HCT116 (cell line): Measurements from ENCODE around the gene PLA1A.

Experiments
- EGR1 ChIP-seq: IDR thresholded peaks from 2 replicates; pipeline ENCODE4 v1.6.1; 2012; ENCODE audit warnings: low read depth
- EZH2 ChIP-seq: fragments of 200-600 bp; sonication (generic); IDR thresholded peaks from 2 replicates; pipeline ENCODE4 v1.6.1; 2017; ENCODE audit warnings: antibody characterized with exemption, mixed run types
- EZH2phosphoT487 ChIP-seq: fragments of 200-600 bp; IDR thresholded peaks from 2 replicates; pipeline ENCODE4 v1.6.1; 2018; ENCODE audit warnings: antibody characterized with exemption, borderline replicate concordance
- JUND ChIP-seq: IDR thresholded peaks from 2 replicates; pipeline ENCODE4 v1.6.1; 2012
- POLR2A ChIP-seq: IDR thresholded peaks from 2 replicates; pipeline ENCODE4 v1.7.0; 2011; ENCODE audit warnings: borderline replicate concordance; ENCODE audit not compliant: insufficient read depth, insufficient read length; ENCODE audit errors: extremely low read depth
- POLR2AphosphoS5 ChIP-seq: IDR thresholded peaks from 2 replicates; pipeline ENCODE4 v1.6.1; 2011; ENCODE audit warnings: mild to moderate bottlenecking, low read depth, low read length, moderate library complexity
- RAD21 ChIP-seq: IDR thresholded peaks from 2 replicates; pipeline ENCODE4 v1.6.1; 2012; ENCODE audit warnings: low read depth, mild to moderate bottlenecking
- REST ChIP-seq: IDR thresholded peaks from 2 replicates; pipeline ENCODE4 v1.6.1; 2012; ENCODE audit warnings: low read depth
- SIN3A ChIP-seq: IDR thresholded peaks from 2 replicates; pipeline ENCODE4 v1.6.1; 2012; ENCODE audit warnings: low read depth
- SP1 ChIP-seq: IDR thresholded peaks from 2 replicates; pipeline ENCODE4 v1.6.1; 2012; ENCODE audit warnings: low read depth
- ZFX ChIP-seq: fragments of 450-650 bp; IDR thresholded peaks from 2 replicates; pipeline ENCODE4 v1.6.1; 2017
- TF ChIP-seq, protein P1 (sequence below), 3 experiments: fragments of 200-600 bp in 1 of 3; sonication (generic) in 1 of 3; IDR thresholded peaks in 2 of 3; conservative IDR thresholded peaks in 1 of 3; 2 replicates each; pipeline ENCODE4 v1.5.1; 2012 to 2017; ENCODE audit warnings: low read depth in 2 of 3, low read length in 2 of 3, antibody characterized with exemption in 1 of 3, borderline replicate concordance in 1 of 3, control low read depth in 1 of 3, mild to moderate bottlenecking in 1 of 3, mixed read lengths in 1 of 3, mixed run types in 1 of 3, moderate library complexity in 1 of 3; ENCODE audit not compliant: insufficient read depth in 1 of 3
- TF ChIP-seq, protein P2 (sequence below): IDR thresholded peaks from 2 replicates; pipeline ENCODE4 v1.6.1; 2011; ENCODE audit warnings: mild to moderate bottlenecking, low read length, moderate library complexity; ENCODE audit not compliant: insufficient replicate concordance; ENCODE audit errors: extremely low read depth
- TF ChIP-seq, protein P3 (sequence below): IDR thresholded peaks from 2 replicates; pipeline ENCODE4 v1.6.1; 2012

GRCh38 chr3:119575507-119575906 lies 22.2 kb upstream of the PLA1A start:
- TF ChIP-seq POLR2A = no peak
- TF ChIP-seq, protein P1, sequence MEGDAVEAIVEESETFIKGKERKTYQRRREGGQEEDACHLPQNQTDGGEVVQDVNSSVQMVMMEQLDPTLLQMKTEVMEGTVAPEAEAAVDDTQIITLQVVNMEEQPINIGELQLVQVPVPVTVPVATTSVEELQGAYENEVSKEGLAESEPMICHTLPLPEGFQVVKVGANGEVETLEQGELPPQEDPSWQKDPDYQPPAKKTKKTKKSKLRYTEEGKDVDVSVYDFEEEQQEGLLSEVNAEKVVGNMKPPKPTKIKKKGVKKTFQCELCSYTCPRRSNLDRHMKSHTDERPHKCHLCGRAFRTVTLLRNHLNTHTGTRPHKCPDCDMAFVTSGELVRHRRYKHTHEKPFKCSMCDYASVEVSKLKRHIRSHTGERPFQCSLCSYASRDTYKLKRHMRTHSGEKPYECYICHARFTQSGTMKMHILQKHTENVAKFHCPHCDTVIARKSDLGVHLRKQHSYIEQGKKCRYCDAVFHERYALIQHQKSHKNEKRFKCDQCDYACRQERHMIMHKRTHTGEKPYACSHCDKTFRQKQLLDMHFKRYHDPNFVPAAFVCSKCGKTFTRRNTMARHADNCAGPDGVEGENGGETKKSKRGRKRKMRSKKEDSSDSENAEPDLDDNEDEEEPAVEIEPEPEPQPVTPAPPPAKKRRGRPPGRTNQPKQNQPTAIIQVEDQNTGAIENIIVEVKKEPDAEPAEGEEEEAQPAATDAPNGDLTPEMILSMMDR (IDR thresholded peaks at IDR 0.05 in 2 of 3, conservative IDR thresholded peaks at IDR 0.05 in 1 of 3; ENCODE audit: borderline replicate concordance in 1 of 3, insufficient read depth in 1 of 3, low read depth in 2 of 3, low read length in 2 of 3) = no peak
- TF ChIP-seq RAD21 = no peak
- TF ChIP-seq POLR2AphosphoS5 = no peak
- TF ChIP-seq JUND = no peak
- no peak for TF ChIP-seq EZH2
- no peak for TF ChIP-seq EGR1
- no peak for TF ChIP-seq ZFX
- TF ChIP-seq SIN3A = no peak
- TF ChIP-seq, protein P2, sequence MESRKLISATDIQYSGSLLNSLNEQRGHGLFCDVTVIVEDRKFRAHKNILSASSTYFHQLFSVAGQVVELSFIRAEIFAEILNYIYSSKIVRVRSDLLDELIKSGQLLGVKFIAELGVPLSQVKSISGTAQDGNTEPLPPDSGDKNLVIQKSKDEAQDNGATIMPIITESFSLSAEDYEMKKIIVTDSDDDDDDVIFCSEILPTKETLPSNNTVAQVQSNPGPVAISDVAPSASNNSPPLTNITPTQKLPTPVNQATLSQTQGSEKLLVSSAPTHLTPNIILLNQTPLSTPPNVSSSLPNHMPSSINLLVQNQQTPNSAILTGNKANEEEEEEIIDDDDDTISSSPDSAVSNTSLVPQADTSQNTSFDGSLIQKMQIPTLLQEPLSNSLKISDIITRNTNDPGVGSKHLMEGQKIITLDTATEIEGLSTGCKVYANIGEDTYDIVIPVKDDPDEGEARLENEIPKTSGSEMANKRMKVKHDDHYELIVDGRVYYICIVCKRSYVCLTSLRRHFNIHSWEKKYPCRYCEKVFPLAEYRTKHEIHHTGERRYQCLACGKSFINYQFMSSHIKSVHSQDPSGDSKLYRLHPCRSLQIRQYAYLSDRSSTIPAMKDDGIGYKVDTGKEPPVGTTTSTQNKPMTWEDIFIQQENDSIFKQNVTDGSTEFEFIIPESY = no peak
- no peak for TF ChIP-seq SP1
- no peak for TF ChIP-seq REST
- TF ChIP-seq, protein P3, sequence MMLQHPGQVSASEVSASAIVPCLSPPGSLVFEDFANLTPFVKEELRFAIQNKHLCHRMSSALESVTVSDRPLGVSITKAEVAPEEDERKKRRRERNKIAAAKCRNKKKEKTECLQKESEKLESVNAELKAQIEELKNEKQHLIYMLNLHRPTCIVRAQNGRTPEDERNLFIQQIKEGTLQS = no peak
- TF ChIP-seq EZH2phosphoT487 = no peak
